HUES48 (cell line): ENCODE results near the gene SELENON.

Source experiments
- H3K27ac ChIP-seq: one replicate; pipeline ENCODE4 v1.7.0; 2013; ENCODE audit warnings: low read depth, low read length, inconsistent platforms
- H3K27me3 ChIP-seq: 2 replicates; pipeline ENCODE4 v1.6.1; 2013; ENCODE audit warnings: mild to moderate bottlenecking, low read length; ENCODE audit not compliant: control insufficient read depth, insufficient read depth
- H3K36me3 ChIP-seq: 2 replicates; pipeline ENCODE4 v1.6.1; 2013; ENCODE audit warnings: low read length; ENCODE audit not compliant: control insufficient read depth, insufficient read depth
- H3K4me1 ChIP-seq: 2 replicates; pipeline ENCODE4 v1.6.1; 2013; ENCODE audit warnings: mild to moderate bottlenecking, low read length; ENCODE audit not compliant: control insufficient read depth, insufficient read depth
- H3K4me3 ChIP-seq: 2 replicates; pipeline ENCODE4 v1.5.1; 2013; ENCODE audit warnings: mild to moderate bottlenecking, low read depth, low read length
- H3K9ac ChIP-seq: 2 replicates; pipeline ENCODE4 v1.6.1; 2013; ENCODE audit warnings: mild to moderate bottlenecking, low read depth, low read length, moderate library complexity
- H3K9me3 ChIP-seq: 2 replicates; pipeline ENCODE4 v1.6.1; 2013; ENCODE audit warnings: low read length; ENCODE audit not compliant: control insufficient read depth, insufficient read depth

The SELENON gene

DNA sequence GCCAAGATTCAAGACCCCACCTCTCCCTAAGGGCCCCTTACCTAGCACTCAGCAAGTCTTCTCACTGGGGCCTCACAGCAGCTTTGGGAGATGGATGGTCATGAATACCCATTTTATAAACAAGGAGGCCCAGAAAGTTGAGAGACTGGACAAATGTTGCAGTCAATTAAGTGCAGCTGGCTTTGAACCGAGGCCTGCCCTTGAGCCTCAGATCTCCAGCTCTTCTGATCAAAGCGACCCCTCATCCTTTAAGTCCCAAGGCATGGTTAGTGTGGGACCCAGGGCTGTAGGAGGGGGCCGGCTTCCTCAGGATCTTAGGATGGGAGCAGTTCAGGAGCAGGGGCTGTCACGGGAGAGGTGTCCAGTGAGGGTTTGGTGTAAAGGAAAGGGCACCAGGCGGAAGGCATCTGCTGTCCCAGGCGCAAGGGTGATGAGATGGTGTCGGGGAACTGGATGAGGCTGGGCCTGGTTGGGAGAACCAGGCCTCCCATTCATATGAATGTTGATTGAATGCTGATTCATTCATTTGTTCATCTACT is 14.6 kb downstream of the SELENON start:
- no peaks in the 10 kb centered on the region for H3K27me3 ChIP-seq
- no peak overlapping the region for H3K27ac ChIP-seq
- H3K9ac ChIP-seq: no peak overlapping the region
- no peaks in the 10 kb centered on the region for H3K9me3 ChIP-seq
- no peak overlapping the region for H3K4me3 ChIP-seq
- H3K36me3 ChIP-seq: peaks cover 41% of the 10 kb centered on the region
- H3K4me1 ChIP-seq: peaks cover 19% of the 10 kb centered on the region

- Histone ChIP-seq H3K36me3 (peaks cover 32% of the 10 kb centered on the region), H3K4me1 (peaks cover 19% of the 10 kb centered on the region), H3K9ac (no peak overlapping the region), H3K9me3 (no peaks in the 10 kb centered on the region), H3K27me3 (no peaks in the 10 kb centered on the region), H3K4me3 (no peak overlapping the region), H3K27ac (no peak overlapping the region)
Observed at GRCh38 chr1:25815208-25816111, 15.5 kb downstream of the SELENON start.

GRCh38 chr1:25816112-25816718 is 16.2 kb downstream of the SELENON start:
- Histone ChIP-seq H3K27me3 (no peaks in the 10 kb centered on the region), H3K9me3 (no peaks in the 10 kb centered on the region), H3K9ac (no peak overlapping the region), H3K4me3 (no peak overlapping the region), H3K27ac (no peak overlapping the region), H3K36me3 (peaks cover 29% of the 10 kb centered on the region), H3K4me1 (peaks cover 17% of the 10 kb centered on the region)

DNA sequence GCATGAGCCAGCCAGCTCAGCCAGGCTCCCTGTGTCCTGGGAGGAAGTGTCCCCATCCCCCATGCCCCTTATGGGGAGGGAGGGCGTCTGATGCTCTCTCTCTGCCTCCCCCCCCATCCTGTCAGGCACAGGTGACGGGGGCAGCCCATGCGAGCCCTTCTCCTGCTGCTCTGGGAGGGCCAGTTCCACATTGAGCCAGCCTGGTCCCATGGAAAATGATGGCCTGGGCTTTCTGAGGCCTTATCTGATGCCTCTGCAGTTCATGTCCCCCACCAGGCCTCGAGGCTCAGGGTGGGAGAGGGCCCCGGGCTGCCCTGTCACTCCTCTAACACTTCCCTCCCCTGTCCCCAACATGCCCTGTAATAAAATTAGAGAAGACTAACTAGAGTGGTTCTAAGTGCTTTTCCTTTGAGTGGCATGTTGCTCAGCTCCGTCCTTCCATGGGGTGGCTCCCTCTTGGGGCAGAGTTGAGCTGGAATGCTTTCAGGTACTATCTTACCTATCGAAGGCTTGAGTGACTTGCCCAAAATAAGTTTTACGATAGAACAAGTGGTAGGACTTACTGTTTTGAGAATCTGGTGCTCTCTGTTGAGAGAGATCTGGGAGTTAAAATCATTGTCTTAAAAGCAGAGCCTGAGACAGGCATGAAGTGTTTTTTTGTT is 18.0 kb downstream of the SELENON start:
- Histone ChIP-seq H3K27me3 (peaks cover 5% of the 10 kb centered on the region; the same call in 1 of the 2 replicates), H3K27ac (peak overlapping the region; percentile 6), H3K9ac (no peak overlapping the region)

GRCh38 chr1:25818569-25818968 is 18.6 kb downstream of the SELENON start:
- H3K27ac ChIP-seq: peak overlapping the region; percentile 6
- H3K4me3 ChIP-seq: peak overlapping the region; percentile 93
- H3K9ac ChIP-seq: no peak overlapping the region
- peaks cover 17% of the 10 kb centered on the region for H3K4me1 ChIP-seq
- H3K9me3 ChIP-seq: no peaks in the 10 kb centered on the region
- H3K27me3 ChIP-seq: peaks cover 5% of the 10 kb centered on the region; the same call in 1 of the 2 replicates
- peaks cover 24% of the 10 kb centered on the region for H3K36me3 ChIP-seq

More for the DNA sequence above, 18.0 kb downstream of the SELENON start:
- Histone ChIP-seq H3K36me3 (peaks cover 26% of the 10 kb centered on the region), H3K4me1 (peaks cover 17% of the 10 kb centered on the region), H3K4me3 (no peak overlapping the region), H3K9me3 (no peaks in the 10 kb centered on the region)

DNA sequence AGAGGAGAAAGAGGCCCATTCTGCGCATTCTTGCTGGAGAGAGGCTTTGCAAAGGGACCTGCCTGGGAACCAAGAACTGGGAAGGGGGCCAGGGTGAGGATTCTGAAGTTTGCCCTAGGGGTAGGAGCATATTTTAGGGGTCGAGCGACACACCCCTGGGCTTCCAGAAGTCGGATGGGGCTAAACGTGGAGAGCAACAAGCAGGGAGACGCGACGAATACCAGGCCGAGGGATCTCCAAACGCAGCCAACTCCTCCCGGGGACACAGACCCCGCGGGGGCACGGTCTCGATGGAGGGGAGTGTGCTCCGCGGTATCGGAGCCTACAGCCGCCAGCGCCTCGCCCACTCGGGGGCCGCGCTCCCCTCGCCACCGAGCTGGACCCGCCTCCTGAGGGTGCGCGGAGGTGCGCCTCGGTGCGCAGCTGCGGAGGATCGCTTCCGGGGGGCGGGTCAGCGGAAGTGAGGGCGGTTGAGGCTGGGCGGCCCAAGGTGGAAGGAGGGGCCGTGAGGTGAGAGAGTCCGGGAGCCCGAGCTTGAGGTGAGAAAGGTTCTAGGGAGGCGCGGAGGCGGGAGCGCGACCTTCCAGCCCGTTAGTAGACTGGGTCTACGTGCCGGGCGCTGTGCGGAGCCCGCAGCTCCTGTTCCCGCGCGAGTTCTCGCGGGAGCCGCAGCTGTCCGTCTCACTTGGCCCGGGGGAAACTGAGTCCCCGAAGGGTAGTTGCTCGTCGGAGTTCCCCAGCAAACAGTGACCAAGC is 19.7 kb downstream of the SELENON start, which contains the start of gene MTFR1L:
TSS of gene MTFR1L (plus strand) at position 464 of the 756 bp plus-strand sequence. CDS start 3,151 bp downstream, outside the sequence.
- Histone ChIP-seq H3K9me3 (no peaks in the 10 kb centered on the region), H3K4me3 (peak within 1 kb of the TSS; percentile 93), H3K36me3 (peaks cover 16% of the 10 kb centered on the region), H3K4me1 (peaks cover 17% of the 10 kb centered on the region), H3K9ac (peak within 1 kb of the TSS; percentile 61), H3K27ac (peak within 1 kb of the TSS; percentile 87), H3K27me3 (peaks cover 5% of the 10 kb centered on the region; the same call in 1 of the 2 replicates)

DNA sequence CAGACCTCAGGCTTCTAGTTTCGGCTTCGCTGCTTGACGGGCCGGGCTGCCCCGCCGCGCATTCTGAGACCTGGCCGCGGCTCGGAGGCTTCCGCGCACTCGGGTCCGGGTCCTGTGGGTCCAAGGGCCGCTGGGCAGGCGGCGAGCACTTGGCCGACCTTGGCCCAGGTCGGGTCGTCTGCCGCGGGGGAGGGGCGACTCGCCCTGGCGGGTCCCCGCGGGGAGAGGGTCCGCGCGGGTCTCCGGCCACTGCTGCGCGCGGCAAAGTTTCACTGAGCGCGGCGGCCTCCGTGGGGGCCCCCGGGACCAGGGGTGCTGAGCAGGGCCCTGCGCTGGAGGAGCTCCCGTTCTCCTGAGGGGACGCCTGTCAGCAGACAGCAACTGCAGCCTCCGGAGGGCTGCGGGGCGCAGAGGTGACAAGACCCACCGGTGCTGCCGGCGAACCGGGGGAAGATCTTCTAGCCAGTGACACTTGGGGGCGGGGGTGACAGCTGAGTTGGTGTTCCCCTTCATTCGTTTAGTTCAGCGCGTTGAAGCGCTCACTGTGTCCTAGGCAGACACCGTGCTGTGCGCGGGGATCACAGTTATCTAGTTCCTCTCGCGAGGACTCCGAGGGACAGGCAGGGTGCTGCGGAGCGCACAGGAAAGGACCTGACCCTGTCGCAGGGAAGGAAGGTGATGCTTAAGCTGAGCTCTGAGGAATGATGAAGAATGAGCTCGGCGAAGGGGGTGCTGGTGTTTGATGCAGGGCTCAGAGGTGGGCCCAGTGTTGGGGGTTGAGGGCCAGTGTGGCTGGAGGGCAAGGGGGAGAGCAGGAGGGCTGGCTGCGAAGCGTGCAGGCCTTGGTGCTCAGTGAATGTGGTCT is 20.5 kb downstream of the SELENON start:
- peak overlapping the region; percentile 93 for H3K4me3 ChIP-seq
- peak overlapping the region; percentile 61 for H3K9ac ChIP-seq
- peaks cover 17% of the 10 kb centered on the region for H3K4me1 ChIP-seq
- H3K27me3 ChIP-seq: peaks cover 5% of the 10 kb centered on the region; the same call in 1 of the 2 replicates
- H3K36me3 ChIP-seq: peaks cover 12% of the 10 kb centered on the region; the same call in 1 of the 2 replicates
- no peaks in the 10 kb centered on the region for H3K9me3 ChIP-seq
- H3K27ac ChIP-seq: peak overlapping the region; percentile 87

- Histone ChIP-seq H3K9me3 (no peaks in the 10 kb centered on the region), H3K9ac (no peak overlapping the region), H3K4me1 (peaks cover 17% of the 10 kb centered on the region), H3K4me3 (peak overlapping the region; percentile 93), H3K36me3 (peaks cover 11% of the 10 kb centered on the region; the same call in 1 of the 2 replicates), H3K27me3 (peaks cover 5% of the 10 kb centered on the region; the same call in 1 of the 2 replicates), H3K27ac (no peak overlapping the region)
Observed at GRCh38 chr1:25821112-25821476, 21.1 kb downstream of the SELENON start.

DNA sequence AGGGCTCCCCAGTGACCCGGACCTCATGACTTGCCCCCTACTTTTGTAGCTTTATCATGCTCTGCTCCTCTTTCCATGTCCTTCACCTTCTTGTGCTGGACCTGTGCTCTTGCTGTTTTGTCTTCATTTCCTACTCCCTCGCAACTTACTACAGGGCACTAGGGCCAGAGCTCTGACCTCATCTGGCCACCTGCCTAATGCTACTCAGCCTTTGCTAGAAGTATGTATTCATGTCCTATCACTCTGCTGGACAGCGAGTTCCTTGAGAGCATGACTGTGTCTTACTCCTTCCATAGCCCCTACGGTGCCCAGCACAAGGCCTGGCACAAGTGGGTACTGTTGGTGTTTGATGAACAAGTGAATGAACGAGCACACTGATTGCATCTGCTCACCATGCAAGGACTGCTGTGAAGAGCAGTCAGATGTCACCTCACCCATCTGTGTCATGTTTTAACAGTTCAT is 21.7 kb downstream of the SELENON start:
- Histone ChIP-seq H3K36me3 (peaks cover 7% of the 10 kb centered on the region; the same call in 1 of the 2 replicates), H3K4me1 (peaks cover 17% of the 10 kb centered on the region), H3K9ac (no peak overlapping the region), H3K4me3 (no peak overlapping the region), H3K9me3 (no peaks in the 10 kb centered on the region), H3K27me3 (peaks cover 5% of the 10 kb centered on the region; the same call in 1 of the 2 replicates), H3K27ac (no peak overlapping the region)
